Endothelial cell of umbilical vein (primary cell): ENCODE results near the gene ABCC1. TPM values are rescaled to one million over a fixed set of nuclear protein-coding genes. Genes with fewer than 3 reads are reported as not detected.

Experiments used
- BruUV-seq: library from RNA; stranded (reverse); fragments of 400-500 nt; replicated peaks from 2 replicates; lab custom pipeline; 2021; lab: Mats Ljungman, UMichigan
- CTCF ChIA-PET: fragments of 300-600, 350-600 bp; sonication (Branson Sonifier 250); formaldehyde crosslinking; loops from one replicate; lab custom pipeline; 2021; ENCODE audit warnings: antibody characterized with exemption, inconsistent platforms; lab: Charles Lee
- POLR2A ChIA-PET: fragments of 300-600, 350-600 bp; sonication (Branson Sonifier 250); formaldehyde crosslinking; loops from one replicate; lab custom pipeline; 2021; ENCODE audit warnings: antibody characterized with exemption, inconsistent platforms; lab: Charles Lee
- DNase-seq: peaks from one replicate; pipeline ENCODE4 v3.0.0-alpha.2; 2011; ENCODE audit warnings: low read depth, low spot score
- FAIRE-seq: peaks from 2 replicates; lab custom pipeline; 2011; peaks lifted over from hg19 to GRCh38; lab: Jason Lieb, UNC
- H2AFZ ChIP-seq: 2 replicates; pipeline ENCODE4 v1.6.0; 2012; ENCODE audit warnings: low read depth, low read length, control low read depth, inconsistent platforms
- H3K27ac ChIP-seq: 2 replicates; pipeline ENCODE4 v1.5.1; 2011; ENCODE audit warnings: low read depth, mild to moderate bottlenecking, control low read depth, low read length, moderate library complexity; ENCODE audit not compliant: insufficient read depth
- H3K27me3 ChIP-seq, 2 experiments: 2 replicates each; pipeline versions ENCODE4 v1.6.0 to v1.6.1; 2011; ENCODE audit warnings: low read length in 2 of 2, mixed read lengths in 1 of 2; ENCODE audit not compliant: control insufficient read depth in 2 of 2, insufficient read depth in 2 of 2
- H3K36me3 ChIP-seq, 2 experiments: 2 replicates in 1 of 2; 3 replicates in 1 of 2; pipeline ENCODE4 v1.5.1; 2011; ENCODE audit warnings: low read length in 2 of 2, mild to moderate bottlenecking in 1 of 2, moderate library complexity in 1 of 2; ENCODE audit not compliant: control insufficient read depth in 2 of 2, insufficient read depth in 2 of 2; ENCODE audit errors: extremely low read depth in 1 of 2
- H3K4me1 ChIP-seq: 3 replicates; pipeline ENCODE4 v1.5.1; 2011; ENCODE audit warnings: mild to moderate bottlenecking, low read length; ENCODE audit not compliant: control insufficient read depth, insufficient read depth; ENCODE audit errors: extremely low read depth
- H3K4me2 ChIP-seq: 2 replicates; pipeline ENCODE4 v1.6.1; 2011; ENCODE audit warnings: low read length, control low read depth, mixed read lengths; ENCODE audit not compliant: insufficient read depth
- H3K4me3 ChIP-seq, 3 experiments: fragments of 200-600 bp in 1 of 3; sonication (generic), shearing (Covaris generic) in 1 of 3; replicated peaks in 1 of 3; 2 replicates each; pipeline ENCODE4 v1.5.1; 2011 to 2016; ENCODE audit warnings: control low read depth in 3 of 3, low read length in 3 of 3, mild to moderate bottlenecking in 2 of 3, inconsistent platforms in 1 of 3, low read depth in 1 of 3, moderate library complexity in 1 of 3; ENCODE audit not compliant: insufficient read depth in 1 of 3
- H3K79me2 ChIP-seq: 2 replicates; pipeline ENCODE4 v1.6.0; 2012; ENCODE audit warnings: low read length, inconsistent platforms; ENCODE audit not compliant: control insufficient read depth, insufficient read depth
- H3K9ac ChIP-seq: replicated peaks from 2 replicates; pipeline ENCODE3; 2011; ENCODE audit warnings: low read length, control low read depth; ENCODE audit not compliant: insufficient read depth; ENCODE audit errors: extremely low read depth
- H3K9me1 ChIP-seq: replicated peaks from 3 replicates; pipeline ENCODE4 v1.6.0; 2011; ENCODE audit warnings: mild to moderate bottlenecking, low read length; ENCODE audit not compliant: control insufficient read depth, insufficient read depth; ENCODE audit errors: extremely low read depth
- H3K9me3 ChIP-seq: replicated peaks from 2 replicates; pipeline ENCODE4 v1.5.1; 2012; ENCODE audit warnings: low read length, inconsistent platforms; ENCODE audit not compliant: control insufficient read depth, insufficient read depth
- H4K20me1 ChIP-seq: replicated peaks from 2 replicates; pipeline ENCODE3; 2011; ENCODE audit warnings: mild to moderate bottlenecking, low read length; ENCODE audit not compliant: control insufficient read depth, insufficient read depth; ENCODE audit errors: extremely low read depth
- EZH2 ChIP-seq: IDR thresholded peaks from 2 replicates; pipeline ENCODE4 v1.6.1; 2012; ENCODE audit warnings: borderline replicate concordance, low read depth, mild to moderate bottlenecking, moderate library complexity, low read length, inconsistent platforms; ENCODE audit not compliant: severe bottlenecking
- FOS ChIP-seq: IDR thresholded peaks from 2 replicates; pipeline ENCODE4 v1.6.1; 2011; ENCODE audit warnings: mild to moderate bottlenecking, low read length, moderate library complexity, borderline replicate concordance; ENCODE audit not compliant: insufficient read depth
- GATA2 ChIP-seq: IDR thresholded peaks from 2 replicates; pipeline ENCODE4 v1.7.0; 2011; ENCODE audit warnings: low read depth, mild to moderate bottlenecking, moderate library complexity, mixed read lengths, low read length; ENCODE audit not compliant: insufficient read length, insufficient read depth
- JUN ChIP-seq: IDR thresholded peaks from 2 replicates; pipeline ENCODE4 v1.6.1; 2011; ENCODE audit warnings: borderline replicate concordance, low read depth; ENCODE audit not compliant: insufficient read length, insufficient read depth
- MYC ChIP-seq: IDR thresholded peaks from one replicate; pipeline ENCODE4 v1.6.1; 2011; ENCODE audit warnings: mild to moderate bottlenecking, low read depth, low read length
- POLR2A ChIP-seq: IDR thresholded peaks from 2 replicates; pipeline ENCODE4 v1.6.1; 2012; ENCODE audit warnings: low read depth, mild to moderate bottlenecking, control low read depth, low read length
- POLR2AphosphoS5 ChIP-seq: IDR thresholded peaks from 2 replicates; pipeline ENCODE4 v1.6.1; 2012; ENCODE audit warnings: low read depth, mild to moderate bottlenecking, control low read depth, low read length, moderate library complexity; ENCODE audit not compliant: insufficient read depth
- dilution Hi-C: fragments of 300-500 bp; cut with MboI; formaldehyde crosslinking; loops from one replicate; pipeline ENCODE4 v1.15.0; 2019; ENCODE audit warnings: low sequenced_read_pairs; ENCODE audit not compliant: extremely low pct_ligation_motif_present
- intact Hi-C: fragments of 100-400 bp; cut with micrococcal nuclease; formaldehyde crosslinking; loops from one replicate; pipeline ENCODE4 v1.10.0; 2022
- polyA plus RNA-seq, 4 experiments: library from polyadenylated mRNA; depleted of rRNA in 3 of 4; stranded (reverse) in 3 of 4; unstranded in 1 of 4; fragments of >200 nt; gene quantifications; 2 replicates each; pipeline versions ENCODE4 v1.2.1 to v1.2.3, GENCODE V29; 2011 to 2012; ENCODE audit warnings: missing spikeins in 1 of 4
- total RNA-seq: library from RNA; stranded (reverse); gene quantifications from 2 replicates; pipeline ENCODE4 v1.2.3, GENCODE V29; 2021
- TF ChIP-seq, protein P1 (sequence below), 2 donors: IDR thresholded peaks; 1 replicate in 1 of 2; 2 replicates in 1 of 2; pipeline ENCODE4 v1.5.1; 2011; ENCODE audit warnings: low read length in 2 of 2, mild to moderate bottlenecking in 2 of 2, moderate library complexity in 2 of 2, control low read depth in 1 of 2, inconsistent platforms in 1 of 2, low read depth in 1 of 2; ENCODE audit not compliant: insufficient read depth in 1 of 2; ENCODE audit errors: extremely low read depth in 1 of 2
- TF ChIP-seq, protein P2 (sequence below): IDR thresholded peaks from 2 replicates; pipeline ENCODE4 v1.6.1; 2011; ENCODE audit not compliant: insufficient read depth, insufficient read length

ABCC1 gene
- total and polyA plus RNA-seq, 2 donors (not counting 3 experiments of a cell fraction or from before 2014, with no cell fraction given) = 46.1 to 89.2 TPM

DNA sequence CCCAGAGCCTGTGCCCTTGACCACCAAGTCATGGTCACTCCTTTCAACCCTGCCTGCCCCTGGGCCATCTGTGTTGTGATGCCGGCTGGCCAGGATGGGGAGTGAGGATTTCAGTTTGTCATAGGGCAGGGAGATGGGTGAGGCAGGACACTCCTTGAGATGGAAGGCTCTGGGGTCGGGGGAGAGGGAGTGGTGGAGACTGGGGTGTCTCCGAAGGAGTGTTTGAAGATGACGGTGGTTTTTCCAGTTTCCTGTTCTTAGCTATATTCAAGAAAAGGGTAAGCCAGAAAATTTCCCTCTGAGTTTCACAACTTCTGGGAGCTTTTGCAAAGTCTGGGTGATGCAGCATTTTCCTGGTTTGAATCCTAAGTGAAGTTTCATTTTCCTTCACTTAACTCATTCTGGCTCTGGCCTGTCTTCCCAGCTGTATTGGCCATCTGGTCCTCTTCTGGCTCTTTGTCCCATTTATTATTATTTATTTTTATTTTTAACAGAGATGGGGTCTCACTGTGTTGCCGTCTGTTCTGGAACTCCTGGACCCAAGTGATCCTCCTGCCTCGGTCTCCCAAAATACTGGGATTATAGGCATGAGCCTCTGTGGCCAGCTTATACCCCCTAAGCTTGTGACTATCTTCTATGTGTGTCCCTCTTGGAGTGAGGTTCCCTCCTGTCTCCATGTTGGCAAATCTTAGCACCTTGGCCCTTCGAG, 27.7 kb downstream of the ABCC1 start:
- CTCF ChIA-PET = interaction anchor here (1.7 kb wide), 1 partner anchor 11 kb away, joined by 6 read pairs; no protein-coding TSS in a partner anchor
- POLR2A ChIA-PET = no interaction called here

More for the DNA sequence above, 27.7 kb downstream of the ABCC1 start:
- Histone ChIP-seq H3K36me3 (peaks cover 2 to 9% of the 10 kb centered on the region in 2 experiments), H3K4me2 (no peak overlapping the region), H3K27ac (no peak overlapping the region), H3K9ac (no peak overlapping the region), H2AFZ (no peak overlapping the region), H3K9me3 (peaks cover 3% of the 10 kb centered on the region), H3K79me2 (peaks cover 96% of the 10 kb centered on the region), H4K20me1 (peaks cover 2% of the 10 kb centered on the region), H3K4me1 (no peaks in the 10 kb centered on the region), H3K4me3 (no peak overlapping the region), H3K27me3 (no peaks in the 10 kb centered on the region), H3K9me1 (no peaks in the 10 kb centered on the region)
- intact Hi-C loops (no loop called here), dilution Hi-C loops (no loop called here)
- no peak for TF ChIP-seq GATA2
- TF ChIP-seq JUN = no peak
- TF ChIP-seq, protein P1, sequence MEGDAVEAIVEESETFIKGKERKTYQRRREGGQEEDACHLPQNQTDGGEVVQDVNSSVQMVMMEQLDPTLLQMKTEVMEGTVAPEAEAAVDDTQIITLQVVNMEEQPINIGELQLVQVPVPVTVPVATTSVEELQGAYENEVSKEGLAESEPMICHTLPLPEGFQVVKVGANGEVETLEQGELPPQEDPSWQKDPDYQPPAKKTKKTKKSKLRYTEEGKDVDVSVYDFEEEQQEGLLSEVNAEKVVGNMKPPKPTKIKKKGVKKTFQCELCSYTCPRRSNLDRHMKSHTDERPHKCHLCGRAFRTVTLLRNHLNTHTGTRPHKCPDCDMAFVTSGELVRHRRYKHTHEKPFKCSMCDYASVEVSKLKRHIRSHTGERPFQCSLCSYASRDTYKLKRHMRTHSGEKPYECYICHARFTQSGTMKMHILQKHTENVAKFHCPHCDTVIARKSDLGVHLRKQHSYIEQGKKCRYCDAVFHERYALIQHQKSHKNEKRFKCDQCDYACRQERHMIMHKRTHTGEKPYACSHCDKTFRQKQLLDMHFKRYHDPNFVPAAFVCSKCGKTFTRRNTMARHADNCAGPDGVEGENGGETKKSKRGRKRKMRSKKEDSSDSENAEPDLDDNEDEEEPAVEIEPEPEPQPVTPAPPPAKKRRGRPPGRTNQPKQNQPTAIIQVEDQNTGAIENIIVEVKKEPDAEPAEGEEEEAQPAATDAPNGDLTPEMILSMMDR (IDR thresholded peaks at IDR 0.05; ENCODE audit: extremely low read depth in 1 of 2, insufficient read depth in 1 of 2, low read depth in 1 of 2, low read length in 2 of 2) = no peak
- no peak for TF ChIP-seq EZH2
- TF ChIP-seq, protein P2, sequence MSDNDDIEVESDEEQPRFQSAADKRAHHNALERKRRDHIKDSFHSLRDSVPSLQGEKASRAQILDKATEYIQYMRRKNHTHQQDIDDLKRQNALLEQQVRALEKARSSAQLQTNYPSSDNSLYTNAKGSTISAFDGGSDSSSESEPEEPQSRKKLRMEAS = no peak
- TF ChIP-seq MYC = no peak
- TF ChIP-seq POLR2AphosphoS5 = no peak
- TF ChIP-seq POLR2A = no peak
- TF ChIP-seq FOS = no peak
- FAIRE-seq (no peak), DNase-seq (no peak)
- BruUV-seq = no TSS peak
